ENCODE data around the gene SLC12A4. TPM values are rescaled to one million over a fixed set of nuclear protein-coding genes. Genes with fewer than 3 reads are reported as not detected.

Gene SLC12A4
- total and polyA plus RNA-seq, 2 of the 13 experiments (the other 11 are each of a cell fraction or from before 2014, with no cell fraction given): 65.1 to 84.3 TPM

- TF ChIP-seq ZGPAT (CRISPR knock-in tag; IDR thresholded peaks at IDR 0.05) (no peak), IRF1 (CRISPR knock-in tag; IDR thresholded peaks at IDR 0.05; ENCODE audit: low read depth) (peak; percentile 98), ZSCAN30 (CRISPR knock-in tag; IDR thresholded peaks at IDR 0.05) (peak; percentile 90; the same call in 1 of the 2 replicates), IRF2 (CRISPR knock-in tag; IDR thresholded peaks at IDR 0.05) (peak; percentile 57; the same call in 1 of the 2 replicates), AFF4 (CRISPR knock-in tag; IDR thresholded peaks at IDR 0.05) (no peak), THAP9 (CRISPR knock-in tag; IDR thresholded peaks at IDR 0.05; ENCODE audit: borderline replicate concordance) (no peak), MLXIP (CRISPR knock-in tag; IDR thresholded peaks at IDR 0.05; ENCODE audit: borderline replicate concordance) (no peak), U2AF1 (optimal IDR thresholded peaks at IDR 0.05; ENCODE audit: low read depth, low read length) (peak; percentile 10), RFX3 (CRISPR knock-in tag; IDR thresholded peaks at IDR 0.05) (no peak), E2F2 (CRISPR knock-in tag; IDR thresholded peaks at IDR 0.05; ENCODE audit: borderline replicate concordance) (peak; percentile 10; the same call in 1 of the 2 replicates), ATAD3A (CRISPR knock-in tag; IDR thresholded peaks at IDR 0.05) (no peak), ZNF616 (CRISPR knock-in tag; IDR thresholded peaks at IDR 0.05; ENCODE audit: low read depth) (0 out of 2 replicates have a peak, but pooled peaks have one; percentile 62), ZSCAN21 (CRISPR knock-in tag; IDR thresholded peaks at IDR 0.05; ENCODE audit: borderline replicate concordance) (0 out of 2 replicates have a peak, but pooled peaks have one; percentile 1), ZNF749 (CRISPR knock-in tag; IDR thresholded peaks at IDR 0.05; ENCODE audit: borderline replicate concordance) (no peak)
Measured at GRCh38 chr16:67936124-67936879, 32.1 kb downstream of the SLC12A4 start, which contains the start of gene PSMB10 (continued).
